Measurements from ENCODE around the gene PRSS50.
"Not testable (repeated sequence)": the region's sequence is repeated elsewhere in the genome, so short reads cannot be mapped to it uniquely, and the experiment has no call there.

Gene PRSS50

DNA sequence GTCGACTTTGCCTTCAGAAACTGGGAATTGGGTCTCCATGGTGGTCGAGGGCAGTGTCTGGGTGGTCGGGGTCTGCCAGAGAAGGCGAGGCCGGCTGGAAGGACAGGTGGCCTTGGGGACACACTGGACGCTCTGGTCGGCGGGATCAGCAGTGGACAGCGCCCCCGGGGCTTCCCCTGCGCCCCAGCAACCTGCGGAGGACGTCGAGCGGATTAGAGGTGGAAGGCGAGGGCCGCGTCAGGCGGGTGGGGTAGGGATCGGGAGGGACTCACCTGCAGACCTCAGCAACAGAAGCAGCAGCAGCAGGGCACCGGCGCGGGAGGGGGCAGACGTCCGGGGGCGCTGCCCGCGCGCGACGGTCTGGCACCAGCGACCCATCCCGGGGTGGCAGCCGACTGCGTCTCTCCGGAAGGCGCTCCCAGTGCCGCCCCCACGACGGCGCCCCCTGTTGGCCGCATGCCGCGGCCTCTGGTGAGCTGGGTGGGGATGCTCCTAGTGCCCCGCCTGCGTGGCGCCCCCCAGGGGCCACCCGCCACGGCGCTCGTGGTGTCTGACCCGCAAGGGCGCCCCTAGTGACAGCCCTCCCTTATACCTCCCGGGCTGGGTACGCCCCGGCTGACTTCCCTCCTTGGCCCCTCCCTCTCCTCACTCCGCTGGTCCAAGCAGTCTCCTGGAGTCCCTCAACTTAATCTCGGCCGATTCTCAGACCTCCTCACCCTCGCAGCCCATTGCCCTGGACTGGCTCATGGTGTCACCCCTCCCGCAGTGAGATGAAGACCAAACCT, at the start of gene PRSS50:
TSS of gene PRSS50 (minus strand) at position 423 of the 785 bp plus-strand sequence. CDS start at position 378, 45 bp downstream.
- DNase-seq (ENCODE audit: low spot score) = no peak

GRCh38 chr3:46764206-46764605, 46.5 kb upstream of the PRSS50 start:
- no peak for DNase-seq (ENCODE audit: low spot score)

DNA sequence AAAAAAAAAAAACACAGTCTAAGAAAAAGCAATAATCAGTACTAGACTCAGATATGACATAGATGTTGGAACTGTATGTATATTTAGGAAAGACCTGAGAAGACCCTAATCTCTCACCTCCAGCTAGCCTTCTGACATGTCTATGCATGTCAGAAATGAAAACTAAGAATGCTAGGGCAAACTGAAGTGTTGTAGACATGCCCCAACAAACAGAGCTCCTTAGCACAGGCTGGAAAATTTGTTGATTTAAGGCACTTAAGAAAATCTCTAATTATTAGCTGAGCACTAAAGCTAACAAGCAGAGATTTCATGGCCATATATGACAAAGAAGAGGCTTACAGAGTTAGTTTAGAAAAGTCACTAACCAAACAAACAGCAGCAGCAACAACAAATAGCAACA, 45.5 kb upstream of the PRSS50 start:
- DNase-seq (ENCODE audit: low spot score) = no peak

DNA sequence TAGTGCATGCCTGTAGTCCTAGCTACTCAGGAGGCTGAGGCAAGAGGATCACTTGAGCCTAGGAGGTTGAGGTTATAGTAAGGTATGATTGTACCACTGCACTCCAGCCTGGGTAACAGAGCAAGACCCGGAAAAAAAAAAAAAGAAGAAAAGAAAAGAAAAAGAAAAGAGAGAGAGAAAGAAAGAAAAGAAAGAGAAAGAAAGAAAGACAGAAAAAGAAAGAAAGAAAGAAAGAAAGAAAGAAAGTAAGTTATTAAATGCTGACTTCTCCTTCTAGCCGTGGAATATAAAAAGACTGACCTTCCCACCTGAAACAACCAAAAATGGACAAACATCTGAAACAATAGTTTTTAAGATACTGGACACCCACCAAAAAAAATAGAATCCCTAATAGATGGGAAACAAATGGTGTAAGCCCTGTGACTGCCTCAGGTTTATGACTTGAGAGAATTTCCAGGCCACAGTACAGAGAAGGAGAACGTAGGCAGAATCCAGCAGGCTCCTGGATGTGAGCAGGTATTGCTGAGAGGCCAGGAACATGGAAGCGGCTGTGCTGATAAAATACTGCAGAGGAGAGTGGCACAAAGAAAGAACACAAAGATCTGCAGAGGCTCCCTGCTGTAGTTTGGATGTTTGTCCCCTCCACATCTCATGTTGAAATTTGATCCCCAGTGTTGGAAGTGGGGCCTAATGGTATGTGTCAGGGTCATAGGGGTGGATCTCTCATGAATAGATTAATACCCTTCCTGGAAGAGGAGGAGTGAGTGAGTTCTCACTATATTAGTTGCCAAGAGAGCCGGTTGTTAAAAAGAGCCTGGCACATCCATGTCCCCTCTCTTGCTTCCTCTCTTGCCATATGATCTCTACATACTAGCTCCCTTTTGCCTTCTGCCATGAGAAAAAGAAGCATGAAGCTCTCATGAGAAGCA, 41.8 kb upstream of the PRSS50 start:
- no peak for DNase-seq (ENCODE audit: low spot score)

DNA sequence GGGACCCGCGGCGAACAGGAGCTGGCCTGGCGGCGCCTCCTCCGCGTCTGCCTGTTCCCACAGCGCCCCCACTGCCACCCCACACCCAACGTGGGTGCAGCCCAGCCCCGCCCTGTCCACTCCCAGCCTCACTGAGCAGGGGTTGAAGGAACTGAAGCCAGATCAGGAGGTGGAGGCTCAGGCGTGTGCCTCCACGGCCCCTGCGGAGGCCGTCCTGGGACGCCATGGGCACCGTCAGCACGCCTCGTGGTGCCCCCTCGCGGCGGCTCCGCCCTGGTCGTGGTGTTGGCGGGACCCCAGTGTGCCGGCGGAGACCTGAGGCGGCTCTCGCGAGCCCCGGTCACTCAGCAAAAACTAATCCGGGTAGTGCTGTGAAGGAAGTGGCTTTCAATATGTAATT, 39.0 kb upstream of the PRSS50 start:
- DNase-seq (ENCODE audit: low spot score) = no peak

DNA sequence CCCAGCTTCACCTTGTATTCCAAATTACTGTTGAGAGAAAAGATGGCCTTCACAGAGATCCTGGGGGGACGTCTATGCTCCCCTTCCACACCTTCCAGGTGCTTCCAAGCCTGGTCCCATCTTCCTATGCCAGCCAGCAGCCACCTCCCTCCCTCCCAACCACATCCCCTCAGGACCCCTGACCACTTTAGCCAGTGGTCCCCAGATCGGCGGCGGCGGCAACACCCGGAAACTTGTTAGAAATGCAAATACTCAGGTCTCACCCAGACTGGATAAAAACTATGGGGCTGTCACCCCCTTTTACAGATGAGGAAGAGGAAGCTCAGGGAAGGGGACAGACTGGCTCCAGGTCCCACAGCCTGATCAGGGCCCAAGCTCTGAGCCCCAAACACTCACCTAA, 38.0 kb upstream of the PRSS50 start:
- DNase-seq (ENCODE audit: low spot score) = no peak

- DNase-seq (ENCODE audit: low spot score) = not testable (repeated sequence)
Observed at GRCh38 chr3:46753127-46753526, 35.5 kb upstream of the PRSS50 start.

DNA sequence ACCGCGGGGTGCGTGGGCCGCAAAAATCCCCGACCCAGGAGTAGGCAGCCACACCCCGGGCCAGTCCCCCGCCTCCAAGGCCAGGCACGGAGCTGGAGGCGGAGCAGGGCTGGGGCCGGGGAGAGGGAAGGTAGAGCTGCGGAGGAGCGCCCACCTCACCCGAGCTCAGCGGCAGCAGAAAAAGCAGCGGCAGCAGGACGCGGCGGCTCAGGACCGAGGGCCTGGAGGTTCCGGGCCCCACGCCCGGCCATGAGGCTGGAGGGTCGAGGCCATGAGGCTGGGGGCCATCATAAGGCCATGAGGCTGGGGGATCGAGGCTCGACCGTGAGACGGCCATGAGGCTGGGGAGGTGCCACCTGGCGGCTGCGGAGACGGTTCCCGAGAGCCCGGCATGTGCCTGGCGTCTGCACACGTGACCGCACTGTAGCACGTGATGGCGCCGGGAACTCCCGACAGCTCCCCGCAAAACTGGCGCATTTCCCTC, 32.9 kb upstream of the PRSS50 start:
- no peak for DNase-seq (ENCODE audit: low spot score)

- DNase-seq (ENCODE audit: low spot score) = no peak
Observed at GRCh38 chr3:46749129-46749528, 31.5 kb upstream of the PRSS50 start.

GRCh38 chr3:46748170-46748569, 30.5 kb upstream of the PRSS50 start:
- DNase-seq (ENCODE audit: low spot score) = no peak

GRCh38 chr3:46746711-46747110, 29.0 kb upstream of the PRSS50 start:
- no peak for DNase-seq (ENCODE audit: low spot score)

DNA sequence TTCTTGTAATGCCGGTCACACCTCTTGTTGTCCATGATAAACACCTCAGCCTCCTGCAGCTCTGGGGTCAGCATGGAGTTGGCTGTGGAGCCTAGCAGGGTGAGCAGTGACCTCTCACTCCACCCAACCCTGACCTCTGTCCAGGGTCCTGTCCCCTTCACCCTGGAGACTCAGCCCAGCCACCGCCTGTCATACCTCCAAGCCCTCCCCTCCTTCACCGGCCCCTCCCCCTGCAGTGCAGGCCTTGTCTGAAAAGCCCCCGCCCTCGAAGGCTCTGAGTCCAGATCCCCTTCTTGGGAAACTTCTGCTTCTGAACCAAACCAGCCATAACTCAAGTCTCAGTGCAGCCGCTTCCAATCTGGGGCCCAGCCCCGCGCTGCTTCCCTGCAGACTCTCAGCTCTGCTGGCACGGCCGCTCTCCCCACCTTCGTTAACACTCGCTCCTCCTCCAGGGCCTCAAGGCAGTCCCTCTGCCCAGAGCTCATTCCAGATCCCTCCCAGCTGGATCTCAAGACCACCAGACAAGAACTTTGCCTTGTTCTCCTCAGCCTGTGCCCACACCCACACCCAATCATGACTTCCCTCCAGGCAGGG, 25.4 kb upstream of the PRSS50 start:
- no peak for DNase-seq (ENCODE audit: low spot score)

DNA sequence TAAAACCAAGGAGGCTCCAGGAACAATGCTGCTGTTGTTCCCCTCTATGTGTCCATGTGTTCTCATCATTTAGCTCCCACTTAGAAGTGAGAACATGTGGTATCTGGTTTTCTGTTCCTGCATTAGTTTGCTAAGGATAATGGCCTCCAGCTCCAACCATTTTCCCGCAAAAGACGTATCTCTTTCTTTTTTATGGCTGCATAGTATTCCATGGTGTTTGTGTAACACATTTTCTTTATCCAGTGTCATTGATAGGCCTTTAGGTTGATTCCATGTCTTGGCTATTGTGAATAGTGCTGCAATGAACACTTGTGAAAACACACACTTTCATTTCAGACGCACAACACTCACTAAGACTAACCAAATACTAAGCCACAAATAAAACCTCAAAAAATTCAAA, 21.9 kb upstream of the PRSS50 start:
- not testable (repeated sequence) for DNase-seq (ENCODE audit: low spot score)

GRCh38 chr3:46737329-46737731, 19.7 kb upstream of the PRSS50 start:
- DNase-seq (ENCODE audit: low spot score) = no peak

DNA sequence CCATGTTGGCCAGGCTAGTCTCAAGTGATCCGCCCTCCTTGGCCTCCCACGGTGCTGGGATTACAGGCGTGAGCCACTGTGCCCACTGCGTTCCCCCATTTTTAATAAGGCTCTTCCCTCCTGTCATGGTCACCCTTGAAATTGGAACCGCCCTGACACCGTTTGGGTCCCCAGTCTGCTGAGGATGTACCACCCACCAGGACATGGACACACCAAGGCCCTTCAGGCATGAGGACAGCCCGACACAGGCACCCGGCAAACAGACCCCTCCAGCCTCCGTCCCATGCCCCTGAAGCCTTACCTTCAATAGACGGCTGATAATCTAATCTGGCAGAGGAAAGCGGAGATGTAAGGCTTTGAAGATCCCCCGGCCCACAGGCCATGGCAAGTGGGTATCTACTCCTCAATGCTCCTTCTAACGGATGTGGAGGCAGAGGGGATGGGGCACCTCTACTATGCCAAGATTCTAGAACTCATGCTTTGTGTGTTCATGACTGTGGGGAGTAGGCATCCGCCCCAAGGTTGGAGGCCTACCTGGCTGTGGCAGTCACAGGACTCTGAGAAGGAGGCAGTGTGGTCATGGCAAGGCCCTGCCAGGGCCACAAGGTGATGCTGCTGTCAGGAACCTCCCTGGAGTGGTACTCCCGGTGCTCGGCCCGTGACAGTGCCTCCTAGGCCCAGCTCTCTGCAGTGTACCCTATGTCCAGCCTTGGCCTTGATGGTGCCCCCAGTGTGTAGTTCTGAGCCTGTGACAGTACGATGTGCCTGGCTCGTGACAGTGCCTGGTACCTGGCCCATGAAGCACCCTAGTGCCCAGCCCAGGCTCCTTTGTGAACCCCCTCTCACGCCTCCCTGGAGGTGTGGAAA, 18.6 kb upstream of the PRSS50 start:
- no peak for DNase-seq (ENCODE audit: low spot score)

DNA sequence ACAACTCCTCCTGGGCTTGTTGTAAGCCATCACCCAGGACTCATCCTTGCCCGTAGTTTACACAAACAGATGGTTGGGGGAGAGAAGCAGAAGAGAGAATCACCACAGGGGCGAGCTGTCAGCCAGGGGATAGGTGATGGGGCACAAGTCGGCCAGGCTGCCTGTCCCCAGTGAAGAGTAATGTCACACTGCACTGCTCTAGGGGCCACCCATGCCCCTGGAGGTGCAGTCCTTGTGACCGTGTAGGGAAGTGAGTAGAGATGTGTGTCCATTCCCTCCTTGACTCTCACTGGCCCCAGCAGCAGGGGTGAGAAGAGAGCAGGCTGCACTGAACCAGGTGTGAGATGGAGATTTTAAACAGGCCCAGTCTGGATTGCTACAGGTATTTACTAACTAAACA, 17.1 kb upstream of the PRSS50 start:
- no peak for DNase-seq (ENCODE audit: low spot score)

GRCh38 chr3:46733026-46733800, 15.5 kb upstream of the PRSS50 start:
- DNase-seq (ENCODE audit: low spot score) = no peak

DNA sequence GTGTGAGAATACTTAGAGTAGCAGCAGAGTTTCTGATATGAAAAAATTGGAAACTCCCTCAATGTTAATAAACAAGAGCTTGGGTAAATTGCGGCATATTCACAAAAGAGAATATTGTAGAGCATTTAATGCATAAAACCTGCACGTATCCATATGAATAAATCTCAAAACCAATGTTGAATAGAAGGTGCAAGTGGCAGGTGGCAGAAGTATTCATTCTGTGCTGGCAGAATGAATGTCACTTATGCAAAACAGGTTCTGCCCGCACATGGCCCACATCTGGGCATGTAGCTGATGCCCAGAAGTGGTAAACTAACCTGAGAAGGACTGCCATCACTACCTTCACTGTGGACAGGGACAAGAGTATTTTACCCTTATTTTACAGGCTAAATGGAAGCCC, 14.1 kb upstream of the PRSS50 start:
- no peak for DNase-seq (ENCODE audit: low spot score)

- no peak for DNase-seq (ENCODE audit: low spot score)
Observed at GRCh38 chr3:46730819-46731218, 13.2 kb upstream of the PRSS50 start.

- DNase-seq (ENCODE audit: low spot score) = no peak
Observed at GRCh38 chr3:46729038-46729437, 11.4 kb upstream of the PRSS50 start.
